ENCODE data around the gene GRAMD2B. TPM values are rescaled to one million over a fixed set of nuclear protein-coding genes. Genes with fewer than 3 reads are reported as not detected.
A peak's percentile ranks its signal among the peaks of the same experiment; 100 is the strongest.

GRAMD2B gene
- total RNA-seq, 3 donors from 2014 or later, result 38.1 to 206 (median 103) TPM

- intact Hi-C loops (cut with DNase I; ENCODE audit: low total_unique reads), result no loop called here
- Histone ChIP-seq H3K9me3 (no peaks in the 10 kb centered on the region), H3K4me3 (peak overlapping the region in 2 of 3 donors; percentile 23 to 33), H3K27ac (peak overlapping the region; percentile 85 to 88), H3K4me1 (peaks cover 0 to 19% of the 10 kb centered on the region in 2 donors), H3K36me3 (no peaks in the 10 kb centered on the region), H3K27me3 (no peaks in the 10 kb centered on the region)
- DNase-seq (ENCODE audit: low spot score in 2 of 2), result no peak
- peak; percentile 29 to 66 (median 46) for TF ChIP-seq POLR2AphosphoS5 (IDR thresholded peaks at IDR 0.05)
- TF ChIP-seq POLR2A (IDR thresholded peaks at IDR 0.05), result no peak
Observed at GRCh38 chr5:126519637-126520592, 96.7 kb downstream of the GRAMD2B start.

- intact Hi-C loops (cut with DNase I; ENCODE audit: low total_unique reads), result no loop called here
- TF ChIP-seq POLR2AphosphoS5 (IDR thresholded peaks at IDR 0.05) (no peak), POLR2A (IDR thresholded peaks at IDR 0.05) (no peak), CTCF (IDR thresholded peaks at IDR 0.05) (no peak)
- peaks cover 0 to 19% of the 10 kb centered on the region in 2 donors for H3K4me1 ChIP-seq
- H3K9me3 ChIP-seq, result no peaks in the 10 kb centered on the region
- peak overlapping the region; percentile 85 to 88 for H3K27ac ChIP-seq
- H3K27me3 ChIP-seq, result no peaks in the 10 kb centered on the region
- DNase-seq (ENCODE audit: low spot score in 2 of 2), result no peak
- H3K4me3 ChIP-seq, result no peak overlapping the region
- no peaks in the 10 kb centered on the region for H3K36me3 ChIP-seq
Observed at GRCh38 chr5:126520593-126520953, 97.4 kb downstream of the GRAMD2B start.

DNA sequence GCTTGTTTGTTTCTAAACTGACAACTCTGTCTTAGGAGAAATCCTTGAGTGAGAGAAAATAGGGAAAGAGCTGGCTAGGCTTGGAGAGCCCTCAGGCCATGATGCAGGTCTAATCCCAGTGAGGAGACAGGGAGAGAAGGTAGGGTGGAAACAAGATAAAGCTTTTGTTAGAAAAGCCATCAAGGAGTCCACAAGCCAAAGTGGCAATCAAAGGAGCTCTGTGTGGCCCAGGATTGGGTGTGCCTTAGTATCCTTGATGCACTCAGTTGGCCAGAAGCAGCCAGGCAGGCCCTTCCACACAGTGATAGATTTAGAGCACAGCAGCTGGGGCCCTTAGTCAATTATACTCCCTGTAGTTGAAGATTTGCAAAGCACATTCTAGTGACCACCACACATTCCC, 97.9 kb downstream of the GRAMD2B start:
- H3K4me1 ChIP-seq, result peaks cover 0 to 19% of the 10 kb centered on the region in 2 donors
- no peak for TF ChIP-seq CTCF (IDR thresholded peaks at IDR 0.05)
- no peak for TF ChIP-seq POLR2AphosphoS5 (IDR thresholded peaks at IDR 0.05)
- TF ChIP-seq POLR2A (IDR thresholded peaks at IDR 0.05), result no peak
- intact Hi-C loops (cut with DNase I; ENCODE audit: low total_unique reads), result no loop called here

GRCh38 chr5:126523818-126524510, 100.8 kb downstream of the GRAMD2B start:
- H3K27ac ChIP-seq, result peak overlapping the region; percentile 35 to 45
- DNase-seq (ENCODE audit: low spot score in 2 of 2), result no peak
- H3K9me3 ChIP-seq, result no peaks in the 10 kb centered on the region
- peaks cover 0 to 19% of the 10 kb centered on the region in 2 donors for H3K4me1 ChIP-seq
- H3K27me3 ChIP-seq, result no peaks in the 10 kb centered on the region
- no peaks in the 10 kb centered on the region for H3K36me3 ChIP-seq
- no peak for TF ChIP-seq POLR2AphosphoS5 (IDR thresholded peaks at IDR 0.05)
- no peak for TF ChIP-seq POLR2A (IDR thresholded peaks at IDR 0.05)
- intact Hi-C loops (cut with DNase I; ENCODE audit: low total_unique reads), result no loop called here
- H3K4me3 ChIP-seq, result no peak overlapping the region

More for the DNA sequence above, 97.9 kb downstream of the GRAMD2B start:
- no peak overlapping the region for H3K4me3 ChIP-seq
- peak overlapping the region; percentile 72 to 88 for H3K27ac ChIP-seq
- no peak for DNase-seq (ENCODE audit: low spot score in 2 of 2)
- H3K27me3 ChIP-seq, result no peaks in the 10 kb centered on the region
- no peaks in the 10 kb centered on the region for H3K9me3 ChIP-seq
- no peaks in the 10 kb centered on the region for H3K36me3 ChIP-seq

DNA sequence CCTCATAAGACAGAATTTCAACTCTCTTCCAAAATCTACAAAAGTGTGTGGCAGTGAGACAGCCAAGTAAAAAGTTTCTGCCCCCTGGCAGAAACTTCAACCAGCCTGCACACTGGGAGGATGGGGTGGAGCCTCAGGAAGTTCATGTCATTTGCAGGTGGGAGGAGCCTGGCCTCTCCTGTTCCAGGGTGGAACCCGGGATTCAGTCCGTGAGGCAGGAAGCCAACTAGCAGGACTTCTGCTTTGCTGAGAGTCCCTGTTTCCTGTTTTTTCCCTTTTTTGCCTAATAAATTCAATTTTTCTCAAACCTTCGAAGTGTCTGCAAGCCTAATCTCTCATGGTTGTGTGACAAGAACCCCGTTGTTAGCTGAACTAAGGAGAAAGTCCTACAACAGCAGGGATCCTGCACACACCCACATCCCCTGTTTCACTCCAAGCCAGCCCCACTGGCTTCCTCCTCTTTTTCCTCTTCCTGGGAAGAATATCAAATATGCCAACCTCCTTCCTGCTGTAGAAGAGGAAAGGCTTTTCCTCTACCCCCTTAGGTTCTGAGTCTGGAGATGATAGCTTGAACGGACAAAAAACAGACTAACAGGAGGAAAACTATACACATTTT, 102.5 kb downstream of the GRAMD2B start:
- intact Hi-C loops (cut with DNase I; ENCODE audit: low total_unique reads), result no loop called here
- H3K36me3 ChIP-seq, result no peaks in the 10 kb centered on the region
- no peaks in the 10 kb centered on the region for H3K27me3 ChIP-seq
- H3K4me3 ChIP-seq, result no peak overlapping the region
- peaks cover 0 to 9% of the 10 kb centered on the region in 2 donors for H3K4me1 ChIP-seq
- no peak for TF ChIP-seq POLR2AphosphoS5 (IDR thresholded peaks at IDR 0.05)
- TF ChIP-seq POLR2A (IDR thresholded peaks at IDR 0.05), result no peak
- TF ChIP-seq CTCF (IDR thresholded peaks at IDR 0.05), result no peak
- H3K9me3 ChIP-seq, result no peaks in the 10 kb centered on the region
- H3K27ac ChIP-seq, result peak overlapping the region; percentile 15 to 75
- DNase-seq (ENCODE audit: low spot score in 2 of 2), result no peak

Measured in breast epithelium (tissue), 4 donors.